ENCODE measurements around the gene VGLL3.
"Not testable (repeated sequence)": the region's sequence is repeated elsewhere in the genome, so short reads cannot be mapped to it uniquely, and the experiment has no call there.

The VGLL3 gene

GRCh38 chr3:86985181-86985826 lies 5.6 kb downstream of the VGLL3 start:
- Histone ChIP-seq H3K4me3 (ENCODE audit: low read length) (no peak overlapping the region), H2AFZ (ENCODE audit: low read depth, low read length) (no peak overlapping the region), H3K27me3 (ENCODE audit: insufficient read depth, low read length) (no peaks in the 10 kb centered on the region), H3K36me3 (ENCODE audit: insufficient read depth, low read length) (no peaks in the 10 kb centered on the region), H3K4me1 (ENCODE audit: insufficient read depth, low read length) (peaks cover 18% of the 10 kb centered on the region), H3K9me3 (ENCODE audit: low read length) (no peaks in the 10 kb centered on the region)

DNA sequence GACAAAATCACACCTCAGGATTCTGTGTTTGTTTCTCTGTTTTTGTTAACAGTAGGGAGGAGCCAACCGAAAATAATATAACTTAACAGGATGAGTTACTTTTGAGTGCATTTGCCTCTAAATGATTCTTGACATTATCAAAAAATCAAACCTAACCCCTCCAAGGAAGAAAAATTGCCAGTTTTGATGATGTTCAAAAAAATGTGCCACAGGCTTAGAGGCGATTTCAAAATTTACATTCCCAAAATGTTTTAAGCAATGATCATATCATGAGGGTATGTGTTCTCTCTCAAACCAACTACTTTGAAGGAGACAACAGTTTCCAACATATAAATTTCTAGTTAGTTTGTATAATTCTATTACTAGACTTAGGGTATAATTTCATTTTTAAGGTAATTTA lies 6.7 kb downstream of the VGLL3 start:
- H3K36me3 ChIP-seq (ENCODE audit: insufficient read depth, low read length), result no peaks in the 10 kb centered on the region
- H3K27me3 ChIP-seq (ENCODE audit: insufficient read depth, low read length), result no peaks in the 10 kb centered on the region
- H3K4me3 ChIP-seq (ENCODE audit: low read length), result no peak overlapping the region

GRCh38 chr3:86982883-86983282 lies 8.1 kb downstream of the VGLL3 start:
- Histone ChIP-seq H3K4me3 (ENCODE audit: low read length) (no peak overlapping the region), H3K4me1 (ENCODE audit: insufficient read depth, low read length) (peaks cover 11% of the 10 kb centered on the region), H3K9me3 (ENCODE audit: low read length) (no peaks in the 10 kb centered on the region), H3K27me3 (ENCODE audit: insufficient read depth, low read length) (no peaks in the 10 kb centered on the region), H3K36me3 (ENCODE audit: insufficient read depth, low read length) (peaks cover 7% of the 10 kb centered on the region), H2AFZ (ENCODE audit: low read depth, low read length) (no peak overlapping the region)

More for the DNA sequence above, 6.7 kb downstream of the VGLL3 start:
- Histone ChIP-seq H3K4me1 (ENCODE audit: insufficient read depth, low read length) (peaks cover 13% of the 10 kb centered on the region), H2AFZ (ENCODE audit: low read depth, low read length) (no peak overlapping the region), H3K9me3 (ENCODE audit: low read length) (no peaks in the 10 kb centered on the region)

GRCh38 chr3:86978111-86978551 lies 12.8 kb downstream of the VGLL3 start:
- Histone ChIP-seq H3K9me3 (ENCODE audit: low read length) (no peaks in the 10 kb centered on the region), H3K27me3 (ENCODE audit: insufficient read depth, low read length) (no peaks in the 10 kb centered on the region), H2AFZ (ENCODE audit: low read depth, low read length) (no peak overlapping the region), H3K36me3 (ENCODE audit: insufficient read depth, low read length) (peaks cover 23% of the 10 kb centered on the region), H3K4me3 (ENCODE audit: low read length) (no peak overlapping the region), H3K4me1 (ENCODE audit: insufficient read depth, low read length) (peaks cover 10% of the 10 kb centered on the region)

DNA sequence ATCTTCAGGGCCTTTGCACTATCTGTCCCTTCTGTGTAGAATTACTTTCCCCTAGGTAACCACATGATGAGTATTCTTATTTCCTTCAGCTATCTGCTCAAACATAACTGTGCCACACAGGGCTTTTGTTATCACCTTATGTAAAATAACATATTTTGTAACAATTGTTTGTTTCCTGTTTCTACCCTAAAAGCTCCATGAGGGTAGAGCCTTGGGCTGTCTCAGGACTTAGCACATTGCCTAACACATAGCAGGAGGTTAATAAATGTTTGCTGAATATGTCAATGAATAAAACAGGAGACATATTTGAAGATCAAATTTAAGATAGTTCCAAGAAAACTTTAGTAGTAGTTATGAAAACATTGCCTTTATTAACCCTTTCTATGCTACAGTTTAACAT lies 14.7 kb downstream of the VGLL3 start:
- Histone ChIP-seq H3K4me1 (ENCODE audit: insufficient read depth, low read length) (peaks cover 3% of the 10 kb centered on the region), H3K36me3 (ENCODE audit: insufficient read depth, low read length) (peaks cover 23% of the 10 kb centered on the region)

GRCh38 chr3:86974177-86974576 lies 16.8 kb downstream of the VGLL3 start:
- not testable (repeated sequence) for H3K4me1 ChIP-seq (ENCODE audit: insufficient read depth, low read length); H3K9me3 ChIP-seq (ENCODE audit: low read length); H3K4me3 ChIP-seq (ENCODE audit: low read length); H2AFZ ChIP-seq (ENCODE audit: low read depth, low read length); H3K27me3 ChIP-seq (ENCODE audit: insufficient read depth, low read length)
- H3K36me3 ChIP-seq (ENCODE audit: insufficient read depth, low read length), result peaks cover 25% of the 10 kb centered on the region

More for the DNA sequence above, 14.7 kb downstream of the VGLL3 start:
- Histone ChIP-seq H3K4me3 (ENCODE audit: low read length) (no peak overlapping the region), H3K9me3 (ENCODE audit: low read length) (no peaks in the 10 kb centered on the region), H3K27me3 (ENCODE audit: insufficient read depth, low read length) (no peaks in the 10 kb centered on the region), H2AFZ (ENCODE audit: low read depth, low read length) (no peak overlapping the region)

DNA sequence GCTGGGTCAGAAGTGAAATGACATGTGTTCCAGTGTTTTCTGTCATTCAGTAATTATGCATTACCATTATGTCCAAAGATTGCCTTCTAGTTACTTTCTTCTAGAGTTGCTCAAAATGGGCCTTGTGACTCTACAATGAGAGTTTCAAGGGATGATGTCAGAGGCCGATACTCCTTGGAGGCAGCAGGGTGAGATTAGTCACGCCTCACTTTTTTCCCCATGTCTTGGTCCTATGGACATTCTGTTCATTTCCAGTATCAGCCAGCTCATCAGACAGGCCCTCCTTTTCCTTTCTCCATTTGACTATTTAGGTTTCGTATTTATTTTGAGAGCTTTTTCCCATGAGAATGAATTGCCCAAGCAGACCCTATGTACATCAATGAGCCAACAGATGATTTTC lies 17.5 kb downstream of the VGLL3 start:
- no peaks in the 10 kb centered on the region for H3K4me1 ChIP-seq (ENCODE audit: insufficient read depth, low read length)

GRCh38 chr3:86969500-86970189 lies 21.3 kb downstream of the VGLL3 start:
- Histone ChIP-seq H3K36me3 (ENCODE audit: insufficient read depth, low read length) (peaks cover 24% of the 10 kb centered on the region), H2AFZ (ENCODE audit: low read depth, low read length) (no peak overlapping the region), H3K4me3 (ENCODE audit: low read length) (no peak overlapping the region), H3K27me3 (ENCODE audit: insufficient read depth, low read length) (no peaks in the 10 kb centered on the region), H3K4me1 (ENCODE audit: insufficient read depth, low read length) (no peaks in the 10 kb centered on the region), H3K9me3 (ENCODE audit: low read length) (no peaks in the 10 kb centered on the region)

More for the DNA sequence above, 17.5 kb downstream of the VGLL3 start:
- H3K36me3 ChIP-seq (ENCODE audit: insufficient read depth, low read length), result peaks cover 30% of the 10 kb centered on the region
- no peak overlapping the region for H2AFZ ChIP-seq (ENCODE audit: low read depth, low read length)
- H3K4me3 ChIP-seq (ENCODE audit: low read length), result no peak overlapping the region
- H3K9me3 ChIP-seq (ENCODE audit: low read length), result no peaks in the 10 kb centered on the region
- H3K27me3 ChIP-seq (ENCODE audit: insufficient read depth, low read length), result no peaks in the 10 kb centered on the region

DNA sequence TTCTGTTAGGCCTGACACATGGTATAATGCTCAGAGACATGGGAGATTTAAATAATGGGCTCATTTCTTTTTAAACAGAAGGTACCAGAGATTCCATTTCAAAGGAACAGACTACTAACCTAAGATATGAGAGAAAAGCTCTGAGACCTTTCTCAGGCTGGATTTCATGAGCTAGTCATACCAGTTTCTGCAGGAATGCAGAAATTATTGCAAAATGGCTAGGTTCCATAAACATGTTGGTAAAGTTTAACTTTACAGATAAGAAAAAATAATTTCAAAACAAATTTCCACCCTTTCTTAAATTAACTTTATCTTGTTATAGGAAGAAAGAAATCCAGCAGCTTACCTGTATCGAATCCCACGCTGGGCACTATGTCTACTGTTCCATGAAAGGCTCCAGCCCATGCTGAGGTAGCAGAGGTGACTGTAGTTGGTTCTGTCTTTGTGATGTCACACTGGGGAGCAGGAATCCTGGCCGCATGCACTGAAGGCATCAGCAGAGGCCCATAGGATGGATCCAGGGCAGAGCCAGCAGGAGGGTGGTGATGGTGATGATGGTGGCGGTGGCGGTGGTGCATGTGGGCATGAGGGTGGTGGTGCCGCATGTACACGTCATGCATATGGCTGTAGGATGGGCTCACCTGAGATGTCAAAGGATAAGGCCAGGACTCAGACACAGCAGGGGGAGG lies 22.6 kb downstream of the VGLL3 start:
- H3K4me1 ChIP-seq (ENCODE audit: insufficient read depth, low read length), result no peaks in the 10 kb centered on the region
- no peaks in the 10 kb centered on the region for H3K9me3 ChIP-seq (ENCODE audit: low read length)
- peaks cover 26% of the 10 kb centered on the region for H3K36me3 ChIP-seq (ENCODE audit: insufficient read depth, low read length)
- no peak overlapping the region for H2AFZ ChIP-seq (ENCODE audit: low read depth, low read length)
- H3K27me3 ChIP-seq (ENCODE audit: insufficient read depth, low read length), result no peaks in the 10 kb centered on the region
- H3K4me3 ChIP-seq (ENCODE audit: low read length), result no peak overlapping the region

- Histone ChIP-seq H3K9me3 (ENCODE audit: low read length) (no peaks in the 10 kb centered on the region), H3K36me3 (ENCODE audit: insufficient read depth, low read length) (peaks cover 28% of the 10 kb centered on the region), H3K4me3 (ENCODE audit: low read length) (no peak overlapping the region), H3K27me3 (ENCODE audit: insufficient read depth, low read length) (no peaks in the 10 kb centered on the region), H3K4me1 (ENCODE audit: insufficient read depth, low read length) (no peaks in the 10 kb centered on the region), H2AFZ (ENCODE audit: low read depth, low read length) (no peak overlapping the region)
These were observed 23.9 kb downstream of the VGLL3 start for GRCh38 chr3:86967062-86967461.

- H3K36me3 ChIP-seq (ENCODE audit: insufficient read depth, low read length), result peaks cover 30% of the 10 kb centered on the region
- H3K9me3 ChIP-seq (ENCODE audit: low read length), result no peaks in the 10 kb centered on the region
- no peak overlapping the region for H2AFZ ChIP-seq (ENCODE audit: low read depth, low read length)
- H3K27me3 ChIP-seq (ENCODE audit: insufficient read depth, low read length), result no peaks in the 10 kb centered on the region
- H3K4me3 ChIP-seq (ENCODE audit: low read length), result no peak overlapping the region
- no peaks in the 10 kb centered on the region for H3K4me1 ChIP-seq (ENCODE audit: insufficient read depth, low read length)
These were observed 25.8 kb downstream of the VGLL3 start for GRCh38 chr3:86965166-86965565.

DNA sequence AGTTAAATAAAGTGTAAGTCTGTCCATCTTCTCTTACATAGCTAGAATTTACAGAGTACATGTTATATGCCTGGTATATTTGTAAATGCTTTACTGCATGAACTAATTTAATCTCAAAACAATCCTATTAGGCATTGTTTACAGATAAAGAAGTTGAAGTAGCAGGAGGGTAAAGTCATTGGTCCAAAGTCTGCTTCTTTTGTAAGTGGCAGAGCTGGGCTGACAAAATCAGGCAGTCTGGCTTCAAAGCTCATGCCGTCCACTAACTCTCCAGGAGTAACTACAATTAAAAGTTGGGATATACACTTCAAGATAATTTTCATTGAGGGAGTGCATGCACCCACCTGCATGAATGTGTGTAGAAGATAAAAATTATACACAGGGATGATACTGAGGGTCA lies 27.3 kb downstream of the VGLL3 start:
- no peak overlapping the region for H3K4me3 ChIP-seq (ENCODE audit: low read length)
- no peak overlapping the region for H2AFZ ChIP-seq (ENCODE audit: low read depth, low read length)
- H3K27me3 ChIP-seq (ENCODE audit: insufficient read depth, low read length), result no peaks in the 10 kb centered on the region
- no peaks in the 10 kb centered on the region for H3K9me3 ChIP-seq (ENCODE audit: low read length)
- peaks cover 22% of the 10 kb centered on the region for H3K36me3 ChIP-seq (ENCODE audit: insufficient read depth, low read length)
- peaks cover 3% of the 10 kb centered on the region for H3K4me1 ChIP-seq (ENCODE audit: insufficient read depth, low read length)

DNA sequence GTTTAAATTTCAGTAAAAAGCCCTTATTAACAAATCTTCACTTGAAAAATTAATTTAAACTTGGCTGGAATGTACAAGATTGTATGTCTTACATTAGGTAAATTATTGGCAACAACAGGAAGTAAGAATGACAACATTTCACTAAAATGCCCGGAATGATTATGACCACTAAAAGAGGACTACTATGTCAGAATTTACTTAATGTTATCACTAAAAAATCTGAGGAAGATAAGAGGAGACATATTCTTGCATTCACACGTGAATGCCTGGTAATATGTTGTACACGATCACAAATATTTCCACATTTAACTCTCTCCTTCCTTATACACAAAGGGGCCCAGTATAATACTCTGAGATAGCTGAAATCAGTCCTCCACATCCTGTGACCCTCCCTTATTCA lies 29.7 kb downstream of the VGLL3 start:
- H3K4me3 ChIP-seq (ENCODE audit: low read length), result no peak overlapping the region

More for the DNA sequence above, 29.7 kb downstream of the VGLL3 start:
- Histone ChIP-seq H3K27me3 (ENCODE audit: insufficient read depth, low read length) (no peaks in the 10 kb centered on the region), H3K36me3 (ENCODE audit: insufficient read depth, low read length) (peaks cover 10% of the 10 kb centered on the region), H3K9me3 (ENCODE audit: low read length) (no peaks in the 10 kb centered on the region), H3K4me1 (ENCODE audit: insufficient read depth, low read length) (peaks cover 9% of the 10 kb centered on the region), H2AFZ (ENCODE audit: low read depth, low read length) (no peak overlapping the region)
